SU-DHL-6 (cell line): ENCODE measurements around the gene DNM1.
"Not testable (repeated sequence)": the region's sequence is repeated elsewhere in the genome, so short reads cannot be mapped to it uniquely, and the experiment has no call there.

Experiments used
- H2AFZ ChIP-seq: fragments of 200-600 bp; sonication (generic); 2 replicates; pipeline ENCODE4 v1.6.1; 2014; ENCODE audit warnings: low read depth, mild to moderate bottlenecking, moderate library complexity, mixed read lengths, antibody characterized with exemption, low read length; ENCODE audit not compliant: severe bottlenecking
- H3F3A ChIP-seq: fragments of 200-600 bp; shearing (Covaris generic); 2 replicates; pipeline ENCODE4 v1.6.0; 2016; ENCODE audit warnings: antibody characterized with exemption, mild to moderate bottlenecking; ENCODE audit not compliant: insufficient read depth
- H3K27ac ChIP-seq: fragments of 200-600 bp; sonication (generic); 2 replicates; pipeline ENCODE4 v1.5.1; 2016; ENCODE audit warnings: low read depth, mild to moderate bottlenecking, low read length, moderate library complexity, mixed read lengths
- H3K27me3 ChIP-seq: fragments of 200-600 bp; sonication (generic), shearing (Covaris generic); 2 replicates; pipeline ENCODE4 v1.6.0; 2014; ENCODE audit warnings: mild to moderate bottlenecking, low read length
- H3K36me3 ChIP-seq: fragments of 200-600 bp; sonication (generic); 2 replicates; pipeline ENCODE4 v1.6.1; 2014; ENCODE audit warnings: mild to moderate bottlenecking, low read length, mixed read lengths
- H3K4me2 ChIP-seq: fragments of 300-600, 200-600 bp; shearing (Covaris generic), sonication (generic); 2 replicates; pipeline ENCODE4 v1.6.0; 2014; ENCODE audit warnings: low read length, low read depth, mild to moderate bottlenecking; ENCODE audit not compliant: poor library complexity, severe bottlenecking
- H3K4me3 ChIP-seq: fragments of 200-600 bp; sonication (generic); 2 replicates; pipeline ENCODE4 v1.5.1; 2014; ENCODE audit warnings: antibody characterized with exemption, low read length, mild to moderate bottlenecking, mixed read lengths; ENCODE audit not compliant: insufficient read depth, poor library complexity, severe bottlenecking
- H3K79me2 ChIP-seq: fragments of 200-600 bp; sonication (generic); 2 replicates; pipeline ENCODE4 v1.6.1; 2014; ENCODE audit warnings: mild to moderate bottlenecking, low read length, moderate library complexity; ENCODE audit not compliant: insufficient read depth
- H3K9ac ChIP-seq: fragments of 200-600 bp; sonication (generic); 2 replicates; pipeline ENCODE4 v1.7.0; 2014; ENCODE audit warnings: mild to moderate bottlenecking, low read length
- H3K9me2 ChIP-seq: fragments of 200-600 bp; sonication (generic); replicated peaks from 2 replicates; pipeline ENCODE4 v1.6.1; 2014; ENCODE audit warnings: low read length; ENCODE audit not compliant: insufficient read depth
- H3K9me3 ChIP-seq: fragments of 200-600 bp; sonication (generic); 2 replicates; pipeline ENCODE4 v1.6.1; 2014; ENCODE audit warnings: low read length, mixed read lengths; ENCODE audit not compliant: insufficient read depth
- H4K20me1 ChIP-seq: fragments of 200-600 bp; sonication (generic); 2 replicates; pipeline ENCODE4 v1.6.1; 2014; ENCODE audit warnings: low read depth, mild to moderate bottlenecking, antibody characterized with exemption, low read length, moderate library complexity, mixed read lengths
- CTCF ChIP-seq: fragments of 200-600 bp; sonication (generic); IDR thresholded peaks from one replicate; pipeline ENCODE4 v1.5.1; 2017; ENCODE audit warnings: antibody characterized with exemption, mild to moderate bottlenecking, low read length, moderate library complexity; ENCODE audit not compliant: insufficient read depth, poor library complexity, severe bottlenecking
- EZH2phosphoT487 ChIP-seq: fragments of 200-600 bp; sonication (generic), shearing (Covaris generic); conservative IDR thresholded peaks from 2 replicates; pipeline ENCODE4 v1.6.1; 2018; ENCODE audit warnings: mild to moderate bottlenecking, antibody characterized with exemption, low read length, moderate library complexity, mixed read lengths

Gene DNM1

GRCh38 chr9:128276008-128276573, 72.9 kb downstream of the DNM1 start, which contains the start of gene SWI5:
SWI5 (plus strand) TSS chr9:128276276.
- no peaks in the 10 kb centered on the region for H3F3A ChIP-seq
- peak within 1 kb of the TSS; percentile 72 for H2AFZ ChIP-seq
- H3K9ac ChIP-seq: peak within 1 kb of the TSS; percentile 92
- H3K9me3 ChIP-seq: no peaks in the 10 kb centered on the region
- H3K4me2 ChIP-seq: peak within 1 kb of the TSS; percentile 74
- TF ChIP-seq CTCF: no peak
- no peak for TF ChIP-seq EZH2phosphoT487
- H3K27me3 ChIP-seq: no peaks in the 10 kb centered on the region
- no peaks in the 10 kb centered on the region for H3K9me2 ChIP-seq
- no peaks in the 10 kb centered on the region for H3K36me3 ChIP-seq
- peaks cover 13% of the 10 kb centered on the region for H3K79me2 ChIP-seq
- H3K4me3 ChIP-seq: peak within 1 kb of the TSS; percentile 85
- H3K27ac ChIP-seq: no peak within 1 kb of the TSS
- H4K20me1 ChIP-seq: no peaks in the 10 kb centered on the region

GRCh38 chr9:128276574-128277270, 73.5 kb downstream of the DNM1 start:
- no peaks in the 10 kb centered on the region for H3K27me3 ChIP-seq
- no peak overlapping the region for H3K27ac ChIP-seq

GRCh38 chr9:128279088-128280073, 76.2 kb downstream of the DNM1 start:
- H3K79me2 ChIP-seq, H3K9ac ChIP-seq, H3K27me3 ChIP-seq, H3K4me2 ChIP-seq, H4K20me1 ChIP-seq, H3K9me2 ChIP-seq, H3K36me3 ChIP-seq, H3K4me3 ChIP-seq, H2AFZ ChIP-seq, H3F3A ChIP-seq, H3K27ac ChIP-seq, H3K9me3 ChIP-seq: not testable (repeated sequence)

More at GRCh38 chr9:128276574-128277270, 73.5 kb downstream of the DNM1 start:
- Histone ChIP-seq H2AFZ (peak overlapping the region; percentile 72), H3F3A (no peaks in the 10 kb centered on the region), H3K79me2 (peaks cover 13% of the 10 kb centered on the region), H3K9ac (peak overlapping the region; percentile 92), H3K9me2 (no peaks in the 10 kb centered on the region), H3K9me3 (no peaks in the 10 kb centered on the region), H3K4me2 (peak overlapping the region; percentile 65), H3K36me3 (no peaks in the 10 kb centered on the region), H3K4me3 (peak overlapping the region; percentile 85), H4K20me1 (no peaks in the 10 kb centered on the region)
- TF ChIP-seq EZH2phosphoT487: no peak
- TF ChIP-seq CTCF: no peak
